CD8-positive, alpha-beta memory T cell (primary cell): ENCODE measurements around the gene LURAP1L. TPM values are rescaled to one million over a fixed set of nuclear protein-coding genes. Genes with fewer than 3 reads are reported as not detected.

Source experiments
- CTCF ChIA-PET: fragments of 350-600 bp; sonication (Branson Sonifier 250); formaldehyde crosslinking; loops from one replicate; lab custom pipeline; 2021; ENCODE audit warnings: antibody characterized with exemption; lab: Charles Lee
- POLR2A ChIA-PET: fragments of 350-600 bp; sonication (Branson Sonifier 250); formaldehyde crosslinking; loops from one replicate; lab custom pipeline; 2021; ENCODE audit warnings: antibody characterized with exemption; lab: Charles Lee
- DNase-seq, 5 donors: peaks; one replicate each; pipeline versions ENCODE4 v3.0.0 to v3.0.0-alpha.2; 2020 to 2022; ENCODE audit warnings: mixed read lengths in 1 of 5
- H3K27ac ChIP-seq: one replicate; pipeline ENCODE4 v1.7.0; 2013; ENCODE audit warnings: low read depth, mild to moderate bottlenecking, low read length, moderate library complexity
- H3K27me3 ChIP-seq: 2 replicates; pipeline ENCODE4 v1.7.0; 2013; ENCODE audit warnings: low read length, mild to moderate bottlenecking; ENCODE audit not compliant: insufficient read depth, poor library complexity, severe bottlenecking
- H3K36me3 ChIP-seq: 2 replicates; pipeline ENCODE4 v1.7.0; 2013; ENCODE audit warnings: mild to moderate bottlenecking, low read length, moderate library complexity; ENCODE audit not compliant: insufficient read depth
- H3K4me1 ChIP-seq: 2 replicates; pipeline ENCODE4 v1.7.0; 2013; ENCODE audit warnings: mild to moderate bottlenecking, low read length, moderate library complexity; ENCODE audit not compliant: insufficient read depth
- H3K4me3 ChIP-seq: 2 replicates; pipeline ENCODE4 v1.7.0; 2013; ENCODE audit warnings: mild to moderate bottlenecking, low read length
- H3K9me3 ChIP-seq: 2 replicates; pipeline ENCODE4 v1.7.0; 2013; ENCODE audit warnings: mild to moderate bottlenecking, low read length
- H3K27ac Mint-ChIP-seq, 8 donors: one replicate each; pipeline ENCODE4 v1.8.0; 2020 to 2021; ENCODE audit warnings: mixed read lengths in 8 of 8, mild to moderate bottlenecking in 6 of 8, inconsistent platforms in 3 of 8, moderate library complexity in 3 of 8
- H3K27me3 Mint-ChIP-seq, 2 donors: one replicate each; pipeline ENCODE4 v1.8.0; 2020 to 2021; ENCODE audit warnings: mixed read lengths in 2 of 2, mild to moderate bottlenecking in 1 of 2, moderate library complexity in 1 of 2
- H3K36me3 Mint-ChIP-seq, 3 donors: one replicate each; pipeline ENCODE4 v1.8.0; 2020 to 2021; ENCODE audit warnings: mixed read lengths in 3 of 3, inconsistent platforms in 1 of 3, mild to moderate bottlenecking in 1 of 3
- H3K4me1 Mint-ChIP-seq, 3 donors: one replicate each; pipeline ENCODE4 v1.8.0; 2020 to 2021; ENCODE audit warnings: mixed read lengths in 3 of 3, inconsistent platforms in 1 of 3, mild to moderate bottlenecking in 1 of 3
- H3K4me3 Mint-ChIP-seq, 7 donors: one replicate each; pipeline ENCODE4 v1.8.0; 2020 to 2021; ENCODE audit warnings: mixed read lengths in 7 of 7, mild to moderate bottlenecking in 6 of 7, moderate library complexity in 4 of 7, inconsistent platforms in 2 of 7
- H3K9me3 Mint-ChIP-seq, 5 donors: one replicate each; pipeline ENCODE4 v1.8.0; 2020 to 2022; ENCODE audit warnings: mixed read lengths in 5 of 5, mild to moderate bottlenecking in 3 of 5, moderate library complexity in 2 of 5, inconsistent platforms in 1 of 5
- polyA plus RNA-seq: library from polyadenylated mRNA; unstranded; fragments of 300-500 nt; fragmentation: Illumina TruSeq; gene quantifications from one replicate; pipeline ENCODE4 v1.2.3, GENCODE V29; 2021
- total RNA-seq, 2 experiments: library from RNA; stranded (reverse); gene quantifications; one replicate each; pipeline ENCODE4 v1.2.3, GENCODE V29; 2021

LURAP1L gene
- total and polyA plus RNA-seq, 3 experiments from 2014 or later = not detected

GRCh38 chr9:12846035-12846434 is 71.2 kb downstream of the LURAP1L start:
- Histone ChIP-seq H3K9me3 (no peaks in the 10 kb centered on the region), H3K27ac (no peak overlapping the region), H3K4me1 (no peaks in the 10 kb centered on the region), H3K27me3 (no peaks in the 10 kb centered on the region), H3K4me3 (no peak overlapping the region), H3K36me3 (no peaks in the 10 kb centered on the region)
- H3K36me3 Mint-ChIP-seq = no peaks in the 10 kb centered on the region
- no peak overlapping the region for H3K27ac Mint-ChIP-seq
- no peaks in the 10 kb centered on the region for H3K27me3 Mint-ChIP-seq
- no peak overlapping the region for H3K4me3 Mint-ChIP-seq
- ChIA-PET POLR2A (no interaction called here), CTCF (no interaction called here)
- H3K4me1 Mint-ChIP-seq = no peaks in the 10 kb centered on the region
- DNase-seq = no peak
- H3K9me3 Mint-ChIP-seq = peaks cover 10 to 44% (median 19%) of the 10 kb centered on the region in 5 donors

- Histone ChIP-seq H3K27ac (no peak overlapping the region), H3K4me3 (no peak overlapping the region), H3K36me3 (no peaks in the 10 kb centered on the region), H3K27me3 (no peaks in the 10 kb centered on the region), H3K4me1 (no peaks in the 10 kb centered on the region), H3K9me3 (no peaks in the 10 kb centered on the region)
- H3K36me3 Mint-ChIP-seq = no peaks in the 10 kb centered on the region
- peaks cover 11 to 37% (median 15%) of the 10 kb centered on the region in 5 donors for H3K9me3 Mint-ChIP-seq
- H3K4me3 Mint-ChIP-seq = no peak overlapping the region
- CTCF ChIA-PET = no interaction called here
- POLR2A ChIA-PET = no interaction called here
- H3K27me3 Mint-ChIP-seq = no peaks in the 10 kb centered on the region
- no peak overlapping the region for H3K27ac Mint-ChIP-seq
- no peaks in the 10 kb centered on the region for H3K4me1 Mint-ChIP-seq
- no peak for DNase-seq
Observed at GRCh38 chr9:12847561-12847960, 72.7 kb downstream of the LURAP1L start.

- H3K4me3 Mint-ChIP-seq = no peak overlapping the region
- no peak for DNase-seq
- Histone ChIP-seq H3K4me3 (no peak overlapping the region), H3K4me1 (no peaks in the 10 kb centered on the region), H3K9me3 (no peaks in the 10 kb centered on the region), H3K27me3 (no peaks in the 10 kb centered on the region), H3K36me3 (no peaks in the 10 kb centered on the region), H3K27ac (no peak overlapping the region)
- CTCF ChIA-PET = no interaction called here
- H3K4me1 Mint-ChIP-seq = no peaks in the 10 kb centered on the region
- H3K27ac Mint-ChIP-seq = no peak overlapping the region
- H3K9me3 Mint-ChIP-seq = peaks cover 7 to 47% (median 13%) of the 10 kb centered on the region in 5 donors
- H3K36me3 Mint-ChIP-seq = no peaks in the 10 kb centered on the region
- POLR2A ChIA-PET = no interaction called here
- H3K27me3 Mint-ChIP-seq = no peaks in the 10 kb centered on the region
Observed at GRCh38 chr9:12849486-12850003, 74.7 kb downstream of the LURAP1L start.

- Histone ChIP-seq H3K27me3 (no peaks in the 10 kb centered on the region), H3K27ac (no peak overlapping the region), H3K4me3 (no peak overlapping the region), H3K36me3 (no peaks in the 10 kb centered on the region), H3K4me1 (no peaks in the 10 kb centered on the region), H3K9me3 (no peaks in the 10 kb centered on the region)
- Mint-ChIP-seq H3K27me3 (no peaks in the 10 kb centered on the region), H3K27ac (no peak overlapping the region), H3K9me3 (peaks cover 8 to 47% (median 19%) of the 10 kb centered on the region in 5 donors), H3K36me3 (peaks cover 0 to 1% (median 0%) of the 10 kb centered on the region in 3 donors), H3K4me1 (no peaks in the 10 kb centered on the region), H3K4me3 (no peak overlapping the region)
- DNase-seq = no peak
- CTCF ChIA-PET = no interaction called here
- POLR2A ChIA-PET = no interaction called here
Observed at GRCh38 chr9:12851341-12852090, 76.7 kb downstream of the LURAP1L start.

GRCh38 chr9:12853051-12853450 is 78.2 kb downstream of the LURAP1L start:
- CTCF ChIA-PET = no interaction called here

GRCh38 chr9:12854221-12854620 is 79.4 kb downstream of the LURAP1L start:
- Histone ChIP-seq H3K4me3 (no peak overlapping the region), H3K36me3 (no peaks in the 10 kb centered on the region), H3K9me3 (no peaks in the 10 kb centered on the region), H3K27ac (no peak overlapping the region), H3K27me3 (no peaks in the 10 kb centered on the region), H3K4me1 (no peaks in the 10 kb centered on the region)
- H3K27ac Mint-ChIP-seq = no peak overlapping the region
- ChIA-PET POLR2A (no interaction called here), CTCF (no interaction called here)
- peaks cover 2 to 34% (median 15%) of the 10 kb centered on the region in 5 donors for H3K9me3 Mint-ChIP-seq
- no peak for DNase-seq
- H3K27me3 Mint-ChIP-seq = no peaks in the 10 kb centered on the region
- no peak overlapping the region for H3K4me3 Mint-ChIP-seq
- peaks cover 0 to 1% (median 0%) of the 10 kb centered on the region in 3 donors for H3K36me3 Mint-ChIP-seq
- H3K4me1 Mint-ChIP-seq = no peaks in the 10 kb centered on the region

More at GRCh38 chr9:12853051-12853450, 78.2 kb downstream of the LURAP1L start:
- Histone ChIP-seq H3K27ac (no peak overlapping the region), H3K27me3 (no peaks in the 10 kb centered on the region), H3K4me3 (no peak overlapping the region), H3K9me3 (no peaks in the 10 kb centered on the region), H3K4me1 (no peaks in the 10 kb centered on the region), H3K36me3 (no peaks in the 10 kb centered on the region)
- H3K27ac Mint-ChIP-seq = no peak overlapping the region
- no peak for DNase-seq
- H3K27me3 Mint-ChIP-seq = no peaks in the 10 kb centered on the region
- peaks cover 0 to 1% (median 0%) of the 10 kb centered on the region in 3 donors for H3K36me3 Mint-ChIP-seq
- H3K4me3 Mint-ChIP-seq = no peak overlapping the region
- POLR2A ChIA-PET = no interaction called here
- H3K9me3 Mint-ChIP-seq = peaks cover 2 to 37% (median 13%) of the 10 kb centered on the region in 5 donors
- no peaks in the 10 kb centered on the region for H3K4me1 Mint-ChIP-seq

GRCh38 chr9:12855066-12855465 is 80.2 kb downstream of the LURAP1L start:
- no peaks in the 10 kb centered on the region for H3K27me3 Mint-ChIP-seq
- POLR2A ChIA-PET = no interaction called here
- Histone ChIP-seq H3K9me3 (no peaks in the 10 kb centered on the region), H3K27ac (no peak overlapping the region), H3K4me3 (no peak overlapping the region), H3K36me3 (no peaks in the 10 kb centered on the region), H3K27me3 (no peaks in the 10 kb centered on the region), H3K4me1 (no peaks in the 10 kb centered on the region)
- peaks cover 0 to 1% (median 0%) of the 10 kb centered on the region in 3 donors for H3K36me3 Mint-ChIP-seq
- no peak for DNase-seq
- no peak overlapping the region for H3K27ac Mint-ChIP-seq
- H3K4me3 Mint-ChIP-seq = no peak overlapping the region
- H3K9me3 Mint-ChIP-seq = peaks cover 2 to 30% (median 17%) of the 10 kb centered on the region in 5 donors
- H3K4me1 Mint-ChIP-seq = no peaks in the 10 kb centered on the region
- CTCF ChIA-PET = no interaction called here

- peaks cover 0 to 1% (median 0%) of the 10 kb centered on the region in 3 donors for H3K36me3 Mint-ChIP-seq
- Histone ChIP-seq H3K27me3 (no peaks in the 10 kb centered on the region), H3K4me1 (no peaks in the 10 kb centered on the region), H3K27ac (no peak overlapping the region), H3K9me3 (no peaks in the 10 kb centered on the region), H3K4me3 (no peak overlapping the region), H3K36me3 (no peaks in the 10 kb centered on the region)
- ChIA-PET CTCF (no interaction called here), POLR2A (no interaction called here)
- no peaks in the 10 kb centered on the region for H3K4me1 Mint-ChIP-seq
- H3K27ac Mint-ChIP-seq = no peak overlapping the region
- H3K9me3 Mint-ChIP-seq = peaks cover 2 to 21% (median 15%) of the 10 kb centered on the region in 5 donors
- DNase-seq = no peak
- H3K27me3 Mint-ChIP-seq = no peaks in the 10 kb centered on the region
- H3K4me3 Mint-ChIP-seq = no peak overlapping the region
Observed at GRCh38 chr9:12856603-12857002, 81.8 kb downstream of the LURAP1L start.
